H1 (cell line): Measurements from ENCODE around the gene SLC7A9. TPM values are rescaled to one million over a fixed set of nuclear protein-coding genes. Genes with fewer than 3 reads are reported as not detected.

ENCODE experiments used
- CTCF ChIA-PET: fragments of 300-600 bp; sonication (Branson Sonifier 250); formaldehyde crosslinking; loops from one replicate; lab custom pipeline; 2021; ENCODE audit not compliant: partially characterized antibody; lab: Charles Lee
- POLR2A ChIA-PET: fragments of 300-600 bp; sonication (Branson Sonifier 250); formaldehyde crosslinking; loops from one replicate; lab custom pipeline; 2021; ENCODE audit warnings: inconsistent platforms; ENCODE audit not compliant: partially characterized antibody; lab: Charles Lee
- DNase-seq, 2 experiments: peaks; one replicate each; pipeline versions ENCODE4 v3.0.0 to v3.0.0-alpha.2; 2010 to 2022; ENCODE audit warnings: low spot score in 2 of 2, low read depth in 1 of 2, mixed read lengths in 1 of 2
- FAIRE-seq: peaks from 2 replicates; lab custom pipeline; 2011; peaks lifted over from hg19 to GRCh38; lab: Jason Lieb, UNC
- H2AFZ ChIP-seq: 2 replicates; pipeline ENCODE4 v1.8.1; 2012; ENCODE audit warnings: low read length, inconsistent platforms
- H2AK5ac ChIP-seq: 2 replicates; pipeline ENCODE4 v1.6.1; 2013; ENCODE audit warnings: low read depth, low read length
- H2BK120ac ChIP-seq: replicated peaks from 2 replicates; pipeline ENCODE3; 2013; ENCODE audit warnings: low read depth, low read length, inconsistent platforms
- H2BK12ac ChIP-seq: 2 replicates; pipeline ENCODE4 v1.6.1; 2013; ENCODE audit warnings: low read depth, low read length
- H2BK15ac ChIP-seq: 2 replicates; pipeline ENCODE4 v1.6.1; 2013; ENCODE audit warnings: low read length
- H2BK20ac ChIP-seq: 2 replicates; pipeline ENCODE4 v1.6.1; 2013; ENCODE audit warnings: low read length
- H2BK5ac ChIP-seq: 2 replicates; pipeline ENCODE4 v1.6.1; 2013; ENCODE audit warnings: low read depth, low read length
- H3K14ac ChIP-seq: 2 replicates; pipeline ENCODE4 v1.6.1; 2013; ENCODE audit warnings: inconsistent platforms; ENCODE audit not compliant: insufficient read length
- H3K18ac ChIP-seq: 2 replicates; pipeline ENCODE4 v1.6.1; 2013; ENCODE audit warnings: low read length; ENCODE audit errors: extremely low read depth
- H3K23ac ChIP-seq: 2 replicates; pipeline ENCODE4 v1.6.1; 2013; ENCODE audit warnings: inconsistent platforms; ENCODE audit not compliant: insufficient read length
- H3K23me2 ChIP-seq: 2 replicates; pipeline ENCODE4 v1.6.1; 2013; ENCODE audit warnings: low read depth, low read length
- H3K27ac ChIP-seq: 2 replicates; pipeline ENCODE4 v1.6.1; 2011; ENCODE audit warnings: low read depth, low read length, inconsistent platforms
- H3K27me3 ChIP-seq, 4 experiments: replicated peaks in 1 of 4; 1 replicate in 1 of 4; 2 replicates in 3 of 4; pipeline versions ENCODE4 v1.6.1 to v1.8.1; 2011 to 2013; ENCODE audit warnings: low read length in 3 of 4, mild to moderate bottlenecking in 3 of 4, inconsistent platforms in 2 of 4, mixed read lengths in 2 of 4, moderate library complexity in 1 of 4; ENCODE audit not compliant: control insufficient read depth in 3 of 4, insufficient read depth in 3 of 4; ENCODE audit errors: extremely low read depth in 1 of 4
- H3K36me3 ChIP-seq, 4 experiments: 2 replicates each; pipeline versions ENCODE4 v1.6.1 to v1.8.1; 2011 to 2013; ENCODE audit warnings: mild to moderate bottlenecking in 4 of 4, low read length in 3 of 4, moderate library complexity in 2 of 4, control low read depth in 1 of 4, inconsistent platforms in 1 of 4; ENCODE audit not compliant: insufficient read depth in 4 of 4, control insufficient read depth in 2 of 4
- H3K4ac ChIP-seq: replicated peaks from 2 replicates; pipeline ENCODE3; 2013; ENCODE audit warnings: low read length, low read depth, mixed read lengths, inconsistent platforms; ENCODE audit not compliant: insufficient read length
- H3K4me1 ChIP-seq, 4 experiments: replicated peaks in 1 of 4; 1 replicate in 1 of 4; 2 replicates in 3 of 4; pipeline versions ENCODE4 v1.6.1 to v1.8.1; 2011 to 2013; ENCODE audit warnings: low read length in 3 of 4, inconsistent platforms in 2 of 4, mixed read lengths in 1 of 4; ENCODE audit not compliant: insufficient read depth in 4 of 4, control insufficient read depth in 3 of 4
- H3K4me2 ChIP-seq, 2 experiments: 2 replicates each; pipeline versions ENCODE4 v1.6.1 to v1.8.1; 2011 to 2013; ENCODE audit warnings: low read depth in 2 of 2, low read length in 2 of 2, control low read depth in 1 of 2, inconsistent platforms in 1 of 2, mild to moderate bottlenecking in 1 of 2; ENCODE audit not compliant: insufficient read depth in 1 of 2
- H3K4me3 ChIP-seq, 4 experiments: fragments of 200-600, 300-600 bp in 1 of 4; sonication (generic), shearing (Covaris generic), sonication (Bioruptor Twin) in 1 of 4; 2 replicates each; pipeline versions ENCODE4 v1.5.1 to v1.8.1; 2011 to 2016; ENCODE audit warnings: low read length in 4 of 4, low read depth in 3 of 4, control low read depth in 2 of 4, inconsistent platforms in 2 of 4, mild to moderate bottlenecking in 2 of 4, mixed read lengths in 1 of 4, moderate library complexity in 1 of 4; ENCODE audit not compliant: insufficient read depth in 2 of 4; ENCODE audit errors: extremely low read depth in 1 of 4
- H3K56ac ChIP-seq: replicated peaks from 2 replicates; pipeline ENCODE3; 2013; ENCODE audit warnings: low read depth, mild to moderate bottlenecking, mixed read lengths, low read length, inconsistent platforms; ENCODE audit not compliant: insufficient read length
- H3K79me1 ChIP-seq: 2 replicates; pipeline ENCODE4 v1.6.1; 2013; ENCODE audit warnings: low read depth, low read length, control low read depth
- H3K79me2 ChIP-seq, 2 experiments: 2 replicates each; pipeline versions ENCODE4 v1.6.1 to v1.8.1; 2012 to 2013; ENCODE audit warnings: low read length in 2 of 2, mild to moderate bottlenecking in 2 of 2, inconsistent platforms in 1 of 2; ENCODE audit not compliant: insufficient read depth in 2 of 2, control insufficient read depth in 1 of 2
- H3K9ac ChIP-seq, 4 experiments: replicated peaks in 1 of 4; 1 replicate in 1 of 4; 2 replicates in 3 of 4; pipeline versions ENCODE4 v1.6.1 to v1.8.1; 2011 to 2013; ENCODE audit warnings: low read depth in 3 of 4, low read length in 3 of 4, control low read depth in 2 of 4, mild to moderate bottlenecking in 2 of 4, moderate library complexity in 2 of 4, inconsistent platforms in 1 of 4; ENCODE audit errors: extremely low read depth in 1 of 4
- H3K9me3 ChIP-seq, 2 experiments: 2 replicates each; pipeline versions ENCODE4 v1.6.1 to v1.8.1; 2012 to 2013; ENCODE audit warnings: mild to moderate bottlenecking in 2 of 2, moderate library complexity in 2 of 2, control low read depth in 1 of 2, inconsistent platforms in 1 of 2, low read depth in 1 of 2, low read length in 1 of 2, mixed read lengths in 1 of 2; ENCODE audit not compliant: insufficient read depth in 2 of 2
- H4K20me1 ChIP-seq, 2 experiments: replicated peaks in 1 of 2; 2 replicates each; pipeline versions ENCODE3 to v1.8.1; 2011 to 2013; ENCODE audit warnings: inconsistent platforms in 2 of 2, low read length in 2 of 2, mild to moderate bottlenecking in 1 of 2; ENCODE audit not compliant: insufficient read depth in 2 of 2, control insufficient read depth in 1 of 2
- H4K5ac ChIP-seq: 2 replicates; pipeline ENCODE4 v1.6.1; 2013; ENCODE audit warnings: low read length, low read depth, mixed read lengths, inconsistent platforms; ENCODE audit not compliant: insufficient read length
- H4K8ac ChIP-seq: 2 replicates; pipeline ENCODE4 v1.8.0; 2013; ENCODE audit warnings: mild to moderate bottlenecking, moderate library complexity, low read length, inconsistent platforms; ENCODE audit not compliant: insufficient read depth; ENCODE audit errors: extremely low read depth
- H4K91ac ChIP-seq: replicated peaks from 2 replicates; pipeline ENCODE3; 2013; ENCODE audit warnings: low read length, mixed read lengths, inconsistent platforms; ENCODE audit not compliant: insufficient read length
- ASH2L ChIP-seq: fragments of 200-600, 300-600 bp; sonication (generic); IDR thresholded peaks from one replicate; pipeline ENCODE4 v1.7.1; 2017; ENCODE audit warnings: low read length
- ATF3 ChIP-seq: IDR thresholded peaks from 2 replicates; pipeline ENCODE4 v1.6.1; 2011; ENCODE audit warnings: low read depth, mild to moderate bottlenecking, low read length; ENCODE audit not compliant: insufficient read depth
- BCL11A ChIP-seq, 2 experiments: IDR thresholded peaks; one replicate each; pipeline ENCODE4 v1.6.1; 2011; ENCODE audit warnings: low read depth in 2 of 2, low read length in 2 of 2, mild to moderate bottlenecking in 2 of 2
- BRCA1 ChIP-seq: IDR thresholded peaks from 2 replicates; pipeline ENCODE4 v1.6.1; 2012; ENCODE audit warnings: low read depth, low read length, improper control_type of control experiment
- CBX8 ChIP-seq: fragments of 300-800, 300-1000 bp; sonication (generic); IDR thresholded peaks from 2 replicates; pipeline ENCODE4 v1.7.1; 2016; ENCODE audit warnings: low read depth, low read length, borderline replicate concordance
- CEBPB ChIP-seq: IDR thresholded peaks from 2 replicates; pipeline ENCODE4 v1.6.1; 2012; ENCODE audit warnings: low read depth, low read length
- JUN ChIP-seq: IDR thresholded peaks from 2 replicates; pipeline ENCODE4 v1.6.1; 2011; ENCODE audit warnings: low read depth, mild to moderate bottlenecking, improper control_type of control experiment, low read length
- KDM4A ChIP-seq: IDR thresholded peaks from one replicate; pipeline ENCODE4 v1.7.1; 2012; ENCODE audit warnings: low read depth, mild to moderate bottlenecking, moderate library complexity, low read length, inconsistent platforms; ENCODE audit not compliant: severe bottlenecking
- NANOG ChIP-seq: IDR thresholded peaks from 2 replicates; pipeline ENCODE4 v1.6.1; 2011; ENCODE audit warnings: low read length, low read depth, mild to moderate bottlenecking, inconsistent platforms; ENCODE audit not compliant: insufficient read depth, poor library complexity, severe bottlenecking
- SIX5 ChIP-seq: IDR thresholded peaks from 2 replicates; pipeline ENCODE4 v1.6.1; 2011; ENCODE audit warnings: mild to moderate bottlenecking, low read depth, low read length
- SP4 ChIP-seq: IDR thresholded peaks from 2 replicates; pipeline ENCODE4 v1.6.1; 2012; ENCODE audit warnings: low read length, inconsistent platforms
- SRF ChIP-seq: IDR thresholded peaks from 2 replicates; pipeline ENCODE4 v1.6.1; 2011; ENCODE audit warnings: mild to moderate bottlenecking, low read depth, low read length, moderate library complexity
- TAF1 ChIP-seq: IDR thresholded peaks from 2 replicates; pipeline ENCODE4 v1.6.1; 2011; ENCODE audit warnings: mild to moderate bottlenecking, low read depth, low read length
- WGBS, 2 experiments: shearing (Covaris generic) in 1 of 2; methylation state at CpG; one replicate each; pipeline versions ENCODE4 v1.1.6 to v1.1.7; 2013 to 2015; ENCODE audit warnings: low lambda C conversion rate in 2 of 2, mixed read lengths in 2 of 2, inconsistent platforms in 1 of 2, low coverage in 1 of 2, missing lambda C conversion rate in 1 of 2; ENCODE audit not compliant: insufficient replicate concordance in 2 of 2, insufficient coverage in 1 of 2, insufficient read length in 1 of 2; ENCODE audit errors: extremely low coverage in 1 of 2, missing lambda C conversion rate in 1 of 2; 5-methylcytosine and 5-hydroxymethylcytosine counted together
- polyA plus RNA-seq, 7 experiments: library from polyadenylated mRNA; depleted of rRNA in 3 of 7; stranded (reverse) in 5 of 7; unstranded in 2 of 7; fragments of >200 nt in 5 of 7; fragments of 200-250 nt in 2 of 7; gene quantifications; 1 replicate in 5 of 7; 2 replicates in 1 of 7; 4 replicates in 1 of 7; pipeline versions ENCODE4 v1.2.1 to v1.2.3, GENCODE V29; 2011 to 2013; ENCODE audit warnings: missing spikeins in 2 of 7, mixed read lengths in 2 of 7
- total RNA-seq: library from RNA; stranded (reverse); fragmentation: NEBNext Ultra II Directional; extraction: Animal tissue kit (Norgen Biotek cat#: 25700); gene quantifications from 2 replicates; pipeline ENCODE4 v1.2.1, GENCODE V29; 2021

The SLC7A9 gene
- total and polyA plus RNA-seq, 2 of the 8 experiments (the other 6 are each of a cell fraction or from before 2014, with no cell fraction given): 0.15 TPM; not detected in 1

- H2BK5ac ChIP-seq: no peak overlapping the region
- no peak overlapping the region for H3K56ac ChIP-seq
- no peak overlapping the region for H4K91ac ChIP-seq
- H3K4me1 ChIP-seq: peaks cover 0 to 8% (median 3%) of the 10 kb centered on the region in 4 experiments; a peak in 6 of 7 replicates
- no peak overlapping the region for H4K5ac ChIP-seq
- no peak overlapping the region for H2AK5ac ChIP-seq
- H2BK15ac ChIP-seq: no peak overlapping the region
- H3K14ac ChIP-seq: no peak overlapping the region
- H3K27ac ChIP-seq: no peak overlapping the region
- no peaks in the 10 kb centered on the region for H3K79me2 ChIP-seq
- H2BK120ac ChIP-seq: no peak overlapping the region
- no peak overlapping the region for H3K4me3 ChIP-seq
- no peak overlapping the region for H3K4ac ChIP-seq
- H3K9me3 ChIP-seq: no peaks in the 10 kb centered on the region
- H4K8ac ChIP-seq: no peak overlapping the region; the same call in 1 of the 2 replicates
- H2AFZ ChIP-seq: no peak overlapping the region
- no peaks in the 10 kb centered on the region for H3K79me1 ChIP-seq
- WGBS, 2 experiments: 82% methylated on average over 18 of the region's 18 CpGs; no CpG with 5 or more reads in 1 of the 2 experiments
- H3K23me2 ChIP-seq: no peaks in the 10 kb centered on the region
- CTCF ChIA-PET: interaction anchor here (0.5 to 0.8 kb wide), 2 partner anchors 9 to 143 kb away, joined by 3 read pairs; no protein-coding TSS in a partner anchor
- no peak overlapping the region for H3K4me2 ChIP-seq
- peak in 1 of 2 experiments; percentile 19 for DNase-seq
- peaks cover 0 to 1% of the 10 kb centered on the region in 2 experiments for H4K20me1 ChIP-seq
- H3K9ac ChIP-seq: no peak overlapping the region
- H2BK20ac ChIP-seq: no peak overlapping the region
- no peak overlapping the region for H3K18ac ChIP-seq
- POLR2A ChIA-PET: interaction anchor here (0.6 kb wide), 1 partner anchor 74 kb away, joined by 5 read pairs; no protein-coding TSS in a partner anchor
- no peak for FAIRE-seq
- H2BK12ac ChIP-seq: no peak overlapping the region
- H3K36me3 ChIP-seq: no peaks in the 10 kb centered on the region
- H3K23ac ChIP-seq: no peak overlapping the region
- TF ChIP-seq ASH2L: no peak
- TF ChIP-seq SP4: no peak
- no peak for TF ChIP-seq SIX5
- TF ChIP-seq NANOG: no peak
- TF ChIP-seq ATF3: no peak
- TF ChIP-seq CBX8: no peak
- TF ChIP-seq BRCA1: no peak
- TF ChIP-seq SRF: no peak
- TF ChIP-seq JUN: no peak
- TF ChIP-seq TAF1: no peak
- no peak for TF ChIP-seq KDM4A
- no peak for TF ChIP-seq BCL11A (IDR thresholded peaks at IDR 0.05; ENCODE audit: low read depth in 2 of 2, low read length in 2 of 2)
- TF ChIP-seq CEBPB: no peak
- H3K27me3 ChIP-seq: no peaks in the 10 kb centered on the region
Observed at GRCh38 chr19:32873247-32873959, 3.8 kb upstream of the SLC7A9 start.
